GM18907 (cell line): ENCODE results near the gene CDC23.
A peak's percentile ranks its signal among the peaks of the same experiment; 100 is the strongest.
"Not testable (repeated sequence)": the region's sequence is repeated elsewhere in the genome, so short reads cannot be mapped to it uniquely, and the experiment has no call there.

Experiments
- ATAC-seq: cut with Tn5 transposase; IDR thresholded peaks from one replicate; pipeline ENCODE4 v1.9.1; 2021; ENCODE audit warnings: mild to moderate bottlenecking, moderate library complexity; ENCODE audit not compliant: unreplicated experiment

Gene CDC23

GRCh38 chr5:138213161-138214029 is at the start of gene CDC23:
Gene CDC23, minus strand, starts transcription at chr5:138213323. Its CDS starts 11 bp downstream, at chr5:138213312.
- ATAC-seq: peak; percentile 97

- no peak for ATAC-seq
These were observed 45.7 kb upstream of the CDC23 start for GRCh38 chr5:138258704-138259292.

- no peak for ATAC-seq
These were observed 44.5 kb upstream of the CDC23 start for GRCh38 chr5:138257583-138257982.

- ATAC-seq: no peak
These were observed 39.8 kb upstream of the CDC23 start for GRCh38 chr5:138252944-138253343.

GRCh38 chr5:138247800-138248199 is 34.7 kb upstream of the CDC23 start:
- ATAC-seq: not testable (repeated sequence)

GRCh38 chr5:138246822-138247221 is 33.7 kb upstream of the CDC23 start:
- ATAC-seq: no peak

- ATAC-seq: no peak
These were observed 33.2 kb upstream of the CDC23 start for GRCh38 chr5:138246334-138246733.

GRCh38 chr5:138245717-138246116 is 32.6 kb upstream of the CDC23 start:
- no peak for ATAC-seq

- no peak for ATAC-seq
These were observed 30.7 kb upstream of the CDC23 start for GRCh38 chr5:138243794-138244193.

- no peak for ATAC-seq
These were observed 28.8 kb upstream of the CDC23 start for GRCh38 chr5:138241688-138242571.

GRCh38 chr5:138240650-138241385 is 27.7 kb upstream of the CDC23 start:
- ATAC-seq: no peak

- ATAC-seq: no peak
These were observed 24.9 kb upstream of the CDC23 start for GRCh38 chr5:138238034-138238433.

GRCh38 chr5:138234651-138235050 is 21.5 kb upstream of the CDC23 start:
- ATAC-seq: no peak

- ATAC-seq: no peak
These were observed 20.2 kb upstream of the CDC23 start for GRCh38 chr5:138233280-138233679.

- ATAC-seq: no peak
These were observed 18.0 kb upstream of the CDC23 start for GRCh38 chr5:138230981-138231589.

- no peak for ATAC-seq
These were observed 17.1 kb upstream of the CDC23 start for GRCh38 chr5:138230261-138230660.

- ATAC-seq: no peak
These were observed 16.3 kb upstream of the CDC23 start for GRCh38 chr5:138229387-138229786.

- no peak for ATAC-seq
These were observed 13.8 kb upstream of the CDC23 start for GRCh38 chr5:138226910-138227309.

GRCh38 chr5:138224712-138225111 is 11.6 kb upstream of the CDC23 start:
- ATAC-seq: no peak

- ATAC-seq: no peak
These were observed 10.4 kb upstream of the CDC23 start for GRCh38 chr5:138223532-138223931.
